IPS-11a (cell line): ENCODE measurements around the gene TRAPPC14.

Source experiments
- H3K4me3 ChIP-seq: one replicate; pipeline ENCODE4 v1.5.1; 2013; ENCODE audit warnings: low read depth, low read length, control low read depth

Gene TRAPPC14

DNA sequence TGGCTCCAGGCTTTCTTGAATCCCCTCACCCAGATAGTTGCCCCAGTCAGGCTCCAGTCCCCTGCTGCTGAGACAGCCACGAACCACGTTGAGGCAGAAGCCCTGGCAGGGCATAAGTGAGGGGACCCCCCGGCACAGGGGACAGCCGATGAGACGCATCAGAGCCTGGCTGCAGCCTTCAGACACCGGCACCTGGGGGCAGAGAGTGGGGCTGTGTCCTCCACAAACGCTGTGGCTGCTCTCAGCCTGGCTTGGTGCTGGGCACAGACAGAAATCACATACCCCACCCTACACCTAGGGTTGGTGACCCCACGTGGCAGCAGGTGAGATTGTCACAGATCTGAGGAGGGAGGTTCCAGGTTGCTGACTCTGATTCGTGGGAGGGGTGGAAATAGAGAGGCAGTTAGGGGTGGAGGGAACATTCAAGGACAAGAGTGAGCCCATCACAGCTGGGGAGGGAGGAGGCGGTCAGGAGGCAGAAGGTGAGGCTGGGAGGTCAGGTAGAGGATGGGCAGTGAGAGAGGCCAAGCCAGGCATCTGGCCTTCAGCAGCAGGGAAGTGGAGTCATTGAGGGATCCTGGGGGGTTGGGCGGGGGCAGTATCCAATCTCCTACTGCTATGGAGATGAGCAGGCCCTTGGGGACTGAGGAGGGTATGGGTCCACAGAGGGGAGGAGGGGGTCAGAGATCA is 15.4 kb upstream of the TRAPPC14 start:
- H3K4me3 ChIP-seq, result no peak overlapping the region

- peak overlapping the region; percentile 27 for H3K4me3 ChIP-seq
These were observed 13.3 kb upstream of the TRAPPC14 start for GRCh38 chr7:100171840-100172239.

GRCh38 chr7:100171087-100171681 is 12.7 kb upstream of the TRAPPC14 start:
- H3K4me3 ChIP-seq, result peak overlapping the region; percentile 37

GRCh38 chr7:100170101-100170897 is 11.8 kb upstream of the TRAPPC14 start:
- H3K4me3 ChIP-seq, result no peak overlapping the region

- H3K4me3 ChIP-seq, result no peak overlapping the region
These were observed 10.8 kb upstream of the TRAPPC14 start for GRCh38 chr7:100169147-100169850.

- peak overlapping the region; percentile 21 for H3K4me3 ChIP-seq
These were observed 9.4 kb upstream of the TRAPPC14 start for GRCh38 chr7:100167912-100168323.

DNA sequence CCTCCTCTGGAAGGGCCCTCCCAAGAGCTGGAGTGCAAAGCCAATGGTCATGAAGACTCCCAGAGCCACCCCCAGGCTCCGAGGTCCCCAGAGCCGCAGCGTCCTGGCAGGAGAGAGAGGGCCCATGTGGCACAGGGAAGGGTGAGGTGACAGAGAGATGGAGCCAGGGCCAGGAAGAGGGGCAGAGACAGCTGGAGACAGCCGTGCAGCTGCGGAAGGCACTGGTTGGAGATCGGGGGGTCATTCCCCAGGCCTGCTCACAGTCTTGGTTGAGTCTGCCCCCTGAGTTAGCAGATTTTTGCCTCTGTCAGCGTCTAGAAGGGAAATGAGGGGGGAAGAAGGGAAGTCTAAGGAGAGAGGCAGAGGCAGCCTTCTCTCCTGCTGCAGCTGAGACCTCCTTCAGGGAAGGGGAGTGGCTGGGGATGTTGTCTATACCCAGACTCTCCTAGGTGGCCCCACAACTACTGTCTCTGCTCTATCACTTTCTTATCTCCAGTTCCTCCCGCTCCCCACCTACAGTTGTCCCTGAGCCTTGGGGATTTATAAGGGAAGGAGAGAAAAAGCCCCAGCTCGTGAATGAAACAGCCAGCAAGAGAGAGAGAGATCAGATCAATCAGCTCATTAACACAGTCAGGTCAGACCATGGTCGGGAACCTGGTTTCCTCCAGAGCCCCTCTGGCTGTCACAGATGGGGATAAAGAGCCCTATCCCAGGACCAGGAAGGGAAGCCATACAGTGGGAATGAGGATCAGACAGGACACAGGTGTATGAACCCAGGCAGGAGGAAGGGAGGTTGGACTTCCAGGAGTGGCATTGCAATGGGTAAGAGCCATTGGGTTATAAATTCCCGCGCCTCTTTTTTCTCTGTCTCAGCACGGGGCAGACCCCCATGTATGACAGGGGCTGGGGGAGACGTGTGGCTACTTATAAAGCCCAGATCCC is 8.7 kb upstream of the TRAPPC14 start:
- peak overlapping the region; percentile 21 for H3K4me3 ChIP-seq

DNA sequence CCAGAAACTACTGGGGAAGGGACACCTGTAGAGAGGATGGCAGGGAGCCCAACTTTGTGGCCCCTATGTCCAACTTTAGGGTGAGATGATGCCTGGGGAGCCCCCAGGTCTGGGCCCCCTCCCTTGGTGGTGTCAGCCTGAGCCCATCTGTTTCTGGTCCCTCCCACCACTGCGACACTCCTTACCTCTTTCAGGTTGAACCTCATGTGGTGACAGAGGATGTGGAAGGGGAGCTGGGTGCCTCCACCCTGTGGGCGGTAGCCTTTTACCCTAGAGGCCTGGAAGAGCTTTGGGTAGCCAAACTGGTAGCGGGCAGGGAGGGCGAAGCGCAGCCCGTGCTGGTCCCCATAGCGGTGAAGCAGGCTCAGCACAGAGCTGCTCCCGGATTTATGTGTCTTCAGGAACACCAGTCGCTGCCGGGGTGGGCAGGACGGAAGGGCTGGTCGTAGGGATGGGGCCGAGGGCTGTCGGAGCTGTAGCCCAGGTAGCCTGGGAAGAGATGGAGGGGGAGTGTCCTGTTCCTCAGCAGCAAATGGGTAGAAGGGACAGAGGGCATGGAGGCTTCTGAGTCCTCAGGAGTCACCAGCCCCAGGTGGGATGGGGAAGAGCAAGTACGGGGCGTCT is 7.9 kb upstream of the TRAPPC14 start:
- no peak overlapping the region for H3K4me3 ChIP-seq

- H3K4me3 ChIP-seq, result no peak overlapping the region
These were observed 5.3 kb upstream of the TRAPPC14 start for GRCh38 chr7:100163871-100164270.

- H3K4me3 ChIP-seq, result no peak overlapping the region
These were observed 4.5 kb upstream of the TRAPPC14 start for GRCh38 chr7:100163006-100163531.

GRCh38 chr7:100160067-100160466 is 1.5 kb upstream of the TRAPPC14 start:
- no peak overlapping the region for H3K4me3 ChIP-seq

DNA sequence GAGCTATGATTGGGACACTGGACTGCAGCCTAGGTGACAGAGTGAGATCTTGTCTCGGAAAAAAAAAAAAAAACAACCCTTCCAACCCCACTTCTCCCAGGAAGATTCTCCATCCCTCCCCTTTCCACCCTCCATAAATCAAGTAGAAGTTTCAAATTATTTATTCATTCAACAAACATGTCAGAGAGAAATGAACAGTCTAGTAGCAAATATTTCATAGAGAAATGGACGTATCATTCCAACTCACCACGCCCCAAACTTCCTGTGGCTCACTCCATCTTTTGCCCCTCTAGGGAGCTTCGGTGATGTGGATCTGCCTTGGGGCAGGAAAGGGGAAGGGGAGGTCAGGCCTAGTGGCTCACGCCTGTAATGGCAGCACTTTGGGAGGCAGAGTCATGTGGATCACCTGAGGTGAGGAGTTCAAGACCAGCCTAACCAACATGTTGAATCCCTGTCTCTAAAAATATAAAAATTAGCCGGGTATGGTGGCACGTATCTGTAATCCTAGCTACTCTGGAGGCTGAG is 638 bp upstream of the TRAPPC14 start:
- H3K4me3 ChIP-seq, result peak overlapping the region; percentile 60

- H3K4me3 ChIP-seq, result peak overlapping the region; percentile 60
These were observed 942 bp downstream of the TRAPPC14 start for GRCh38 chr7:100157334-100158228.

- no peak overlapping the region for H3K4me3 ChIP-seq
These were observed 1.5 kb downstream of the TRAPPC14 start for GRCh38 chr7:100157069-100157333.

GRCh38 chr7:100156331-100157068 is 2.0 kb downstream of the TRAPPC14 start:
- H3K4me3 ChIP-seq, result no peak overlapping the region

- H3K4me3 ChIP-seq, result no peak overlapping the region
These were observed 2.8 kb downstream of the TRAPPC14 start for GRCh38 chr7:100155553-100156317.
